ENCODE results near the gene SLC25A21. TPM values are rescaled to one million over a fixed set of nuclear protein-coding genes. Genes with fewer than 3 reads are reported as not detected.

SLC25A21 gene
- total RNA-seq, 1 experiment from 2014 or later: 7.1 TPM

DNA sequence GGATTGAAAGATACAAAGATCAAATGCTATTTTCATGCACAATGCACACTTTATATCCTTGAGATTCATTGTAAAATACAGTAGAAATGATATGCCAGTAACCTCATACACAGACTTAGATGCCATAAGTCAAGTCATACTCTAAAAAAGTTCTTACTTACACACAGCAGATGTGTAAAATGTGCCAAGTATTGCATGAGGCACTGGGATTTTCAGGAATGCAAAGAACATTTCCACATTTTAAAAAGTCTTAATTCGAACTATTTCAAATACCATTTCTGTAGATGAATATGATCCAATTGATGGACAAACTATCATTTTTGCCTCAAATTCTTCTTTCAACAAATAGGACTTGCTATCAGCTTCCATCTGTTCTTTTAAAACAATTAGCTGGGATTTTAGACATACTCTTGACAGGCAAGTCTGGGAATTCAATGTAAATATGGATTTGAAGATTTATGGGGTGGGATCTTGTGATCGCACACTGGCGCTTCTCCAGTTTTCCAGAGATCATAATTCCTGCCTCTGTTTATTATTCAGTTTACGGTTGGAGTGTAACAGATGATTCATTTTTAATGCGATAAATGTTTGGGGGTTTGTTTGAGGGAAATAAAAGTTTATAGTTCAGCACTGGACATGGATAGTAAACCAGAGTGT is 326.9 kb downstream of the SLC25A21 start:
- Histone ChIP-seq H4K5ac (ENCODE audit: insufficient read length, low read depth, low read length) (no peak overlapping the region), H3K23ac (ENCODE audit: insufficient read length, low read depth, low read length) (no peak overlapping the region), H3K14ac (ENCODE audit: insufficient read depth, low read length) (no peak overlapping the region), H2AFZ (ENCODE audit: low read length) (no peak overlapping the region), H3K4ac (ENCODE audit: low read depth, low read length) (no peak overlapping the region), H3K9ac (ENCODE audit: extremely low read depth, insufficient read length, low read length) (no peak overlapping the region), H2BK20ac (ENCODE audit: low read depth, low read length, poor library complexity, severe bottlenecking) (no peak overlapping the region), H2AK5ac (ENCODE audit: insufficient read length, low read length) (no peak overlapping the region), H3K27me3 (ENCODE audit: insufficient read depth, low read length) (no peaks in the 10 kb centered on the region), H4K20me1 (ENCODE audit: control insufficient read depth, insufficient read depth, insufficient read length) (no peaks in the 10 kb centered on the region), H4K91ac (ENCODE audit: insufficient read length, low read depth, low read length) (no peak overlapping the region), H2BK15ac (ENCODE audit: low read depth, low read length) (no peak overlapping the region), H3T11ph (ENCODE audit: low read length) (no peak overlapping the region), H4K8ac (replicated peaks; ENCODE audit: insufficient read length, low read depth, low read length) (no peak overlapping the region), H3K4me2 (ENCODE audit: insufficient read depth, insufficient read length, low read length) (no peak overlapping the region), H3K23me2 (ENCODE audit: insufficient read length, low read depth, low read length, poor library complexity, severe bottlenecking) (no peaks in the 10 kb centered on the region), H3K56ac (ENCODE audit: insufficient read length, low read depth, low read length) (no peak overlapping the region), H2BK5ac (ENCODE audit: insufficient read length, low read length) (no peak overlapping the region), H2BK12ac (ENCODE audit: insufficient read length, low read depth, low read length) (no peak overlapping the region), H3K9me3 (ENCODE audit: control insufficient read depth, low read depth, low read length) (no peaks in the 10 kb centered on the region), H3K79me1 (ENCODE audit: insufficient read depth, low read depth, low read length, poor library complexity, severe bottlenecking) (no peaks in the 10 kb centered on the region), H2BK120ac (ENCODE audit: low read depth, low read length, poor library complexity, severe bottlenecking) (no peak overlapping the region), H3K4me1 (ENCODE audit: insufficient read depth, low read length) (no peaks in the 10 kb centered on the region), H3K27ac (ENCODE audit: insufficient read length, low read depth, low read length) (no peak overlapping the region), H3K79me2 (ENCODE audit: insufficient read depth, low read length) (no peaks in the 10 kb centered on the region), H3K18ac (ENCODE audit: insufficient read length, low read depth, low read length) (no peak overlapping the region)
- Mint-ChIP-seq H3K27me3 (ENCODE audit: low read depth) (no peaks in the 10 kb centered on the region), H3K36me3 (ENCODE audit: insufficient read depth in 1 of 3, low read depth in 3 of 3) (no peaks in the 10 kb centered on the region), H3K9me3 (no peaks in the 10 kb centered on the region), H3K27ac (no peak overlapping the region), H3K4me1 (peaks cover 8% of the 10 kb centered on the region in 2 experiments), H3K4me3 (no peak overlapping the region)
- TF ChIP-seq, protein P1, sequence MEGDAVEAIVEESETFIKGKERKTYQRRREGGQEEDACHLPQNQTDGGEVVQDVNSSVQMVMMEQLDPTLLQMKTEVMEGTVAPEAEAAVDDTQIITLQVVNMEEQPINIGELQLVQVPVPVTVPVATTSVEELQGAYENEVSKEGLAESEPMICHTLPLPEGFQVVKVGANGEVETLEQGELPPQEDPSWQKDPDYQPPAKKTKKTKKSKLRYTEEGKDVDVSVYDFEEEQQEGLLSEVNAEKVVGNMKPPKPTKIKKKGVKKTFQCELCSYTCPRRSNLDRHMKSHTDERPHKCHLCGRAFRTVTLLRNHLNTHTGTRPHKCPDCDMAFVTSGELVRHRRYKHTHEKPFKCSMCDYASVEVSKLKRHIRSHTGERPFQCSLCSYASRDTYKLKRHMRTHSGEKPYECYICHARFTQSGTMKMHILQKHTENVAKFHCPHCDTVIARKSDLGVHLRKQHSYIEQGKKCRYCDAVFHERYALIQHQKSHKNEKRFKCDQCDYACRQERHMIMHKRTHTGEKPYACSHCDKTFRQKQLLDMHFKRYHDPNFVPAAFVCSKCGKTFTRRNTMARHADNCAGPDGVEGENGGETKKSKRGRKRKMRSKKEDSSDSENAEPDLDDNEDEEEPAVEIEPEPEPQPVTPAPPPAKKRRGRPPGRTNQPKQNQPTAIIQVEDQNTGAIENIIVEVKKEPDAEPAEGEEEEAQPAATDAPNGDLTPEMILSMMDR (conservative IDR thresholded peaks at IDR 0.05): no peak
- 100% methylated on average over 1 of the region's 5 CpGs for WGBS (ENCODE audit: extremely low coverage, insufficient read length, low lambda C conversion rate)
- no peak for DNase-seq

All from H9 (cell line).